Fibroblast of pulmonary artery (primary cell): ENCODE results near the gene ZSCAN12.

Source experiments
- DNase-seq: peaks from one replicate; pipeline ENCODE4 v3.0.0-alpha.2; 2010; ENCODE audit warnings: low read depth
- H3K4me3 ChIP-seq: replicated peaks from 2 replicates; pipeline ENCODE4 v1.5.1; 2011; ENCODE audit warnings: low read depth, mild to moderate bottlenecking, control low read depth, low read length, moderate library complexity
- CTCF ChIP-seq: IDR thresholded peaks from 2 replicates; pipeline ENCODE4 v1.5.1; 2011; ENCODE audit warnings: mild to moderate bottlenecking, control low read depth, low read length, inconsistent platforms; ENCODE audit errors: missing control alignments

ZSCAN12 gene

DNA sequence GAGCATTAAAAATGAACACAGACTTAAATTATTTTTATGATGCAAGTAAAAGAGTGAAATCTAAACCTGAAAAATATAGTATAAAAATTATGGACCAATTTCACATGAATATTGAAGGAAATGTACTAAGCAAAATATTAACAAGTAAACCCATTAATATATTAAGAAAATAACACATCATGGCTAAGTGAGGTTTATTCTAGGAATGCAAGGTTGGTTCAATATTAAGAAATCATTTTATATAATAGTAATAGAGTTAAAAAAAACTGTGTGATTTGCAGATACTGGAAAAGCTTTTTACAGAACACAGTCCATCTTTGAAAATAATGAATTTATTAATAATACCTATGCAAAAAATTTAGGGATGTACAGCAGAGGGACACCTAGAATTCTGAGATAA, 20.9 kb downstream of the ZSCAN12 start:
- no peak for TF ChIP-seq CTCF
- no peak overlapping the region for H3K4me3 ChIP-seq
- DNase-seq: no peak

GRCh38 chr6:28377879-28378278, 21.7 kb downstream of the ZSCAN12 start:
- no peak overlapping the region for H3K4me3 ChIP-seq
- no peak for DNase-seq
- TF ChIP-seq CTCF: no peak

DNA sequence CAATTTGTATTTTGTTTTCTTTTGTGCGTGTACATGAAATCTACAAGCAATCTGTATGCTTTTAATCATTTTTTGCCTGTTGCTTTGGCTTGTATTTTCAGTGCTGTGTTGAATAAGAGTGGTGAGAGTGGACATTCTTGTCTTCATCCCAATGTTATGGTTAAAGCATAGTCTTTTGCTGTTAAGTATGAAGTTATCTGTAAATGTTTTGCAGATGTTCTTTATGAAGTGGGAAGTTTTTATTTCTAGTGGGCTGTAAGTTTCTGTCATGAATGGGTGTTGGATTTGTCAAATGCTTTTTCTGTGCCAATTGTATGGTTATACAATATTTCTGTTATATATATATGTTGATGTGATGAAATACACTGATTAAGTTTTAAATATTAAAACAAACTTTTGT, 25.6 kb downstream of the ZSCAN12 start:
- TF ChIP-seq CTCF: no peak
- H3K4me3 ChIP-seq: no peak overlapping the region
- no peak for DNase-seq

GRCh38 chr6:28371706-28372451, 27.7 kb downstream of the ZSCAN12 start:
- DNase-seq: peak; percentile 12
- no peak overlapping the region for H3K4me3 ChIP-seq
- no peak for TF ChIP-seq CTCF

DNA sequence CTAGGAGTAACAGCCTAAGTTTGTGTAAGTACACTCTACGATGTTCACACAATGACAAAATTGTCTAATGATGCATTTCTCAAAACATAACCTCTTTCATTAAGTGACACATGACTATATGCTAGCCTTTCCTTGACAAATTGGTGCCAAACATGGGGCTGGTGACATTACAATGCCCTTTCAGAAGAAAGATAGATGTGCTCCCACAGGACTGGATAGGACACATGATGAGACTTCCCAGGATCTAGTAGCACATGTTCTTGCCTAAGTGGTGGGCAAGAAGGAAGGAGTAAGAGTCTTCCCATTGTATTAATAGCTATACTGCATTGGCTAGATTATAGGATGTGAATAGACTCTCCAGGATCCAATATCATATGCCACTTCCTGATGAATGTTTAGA, 28.3 kb downstream of the ZSCAN12 start:
- H3K4me3 ChIP-seq: no peak overlapping the region
- TF ChIP-seq CTCF: no peak
- DNase-seq: no peak

- no peak overlapping the region for H3K4me3 ChIP-seq
- DNase-seq: no peak
- TF ChIP-seq CTCF: no peak
Measured at GRCh38 chr6:28370440-28370839, 29.1 kb downstream of the ZSCAN12 start.

DNA sequence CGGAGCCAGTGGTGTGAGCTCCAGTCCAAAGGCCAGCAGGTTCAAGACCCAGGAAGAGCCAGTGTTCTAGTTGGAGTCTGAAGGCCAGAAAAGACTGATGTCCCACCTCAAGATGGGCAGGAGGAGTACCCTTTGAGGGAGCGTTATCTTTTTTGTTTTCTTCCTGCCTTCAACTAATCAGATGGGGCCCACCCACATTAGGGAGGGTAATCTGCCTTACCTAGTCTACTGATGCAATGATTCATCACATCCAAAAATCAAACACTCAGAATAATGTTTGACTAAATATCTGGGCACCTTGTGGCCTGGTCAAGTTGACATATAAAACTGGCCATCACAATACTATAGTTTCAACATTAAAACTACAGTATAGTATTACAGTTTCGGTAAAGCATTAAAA, 30.1 kb downstream of the ZSCAN12 start:
- DNase-seq: no peak
- no peak for TF ChIP-seq CTCF

More for the DNA sequence above, 30.1 kb downstream of the ZSCAN12 start:
- H3K4me3 ChIP-seq: no peak overlapping the region
